Panc1 (cell line): ENCODE results near the gene CDK5RAP3.

ENCODE experiments used
- POLR2AphosphoS5 ChIP-seq: IDR thresholded peaks from 2 replicates; pipeline ENCODE4 v1.6.1; 2012; ENCODE audit warnings: mild to moderate bottlenecking, low read depth, low read length, moderate library complexity
- REST ChIP-seq, 2 experiments: IDR thresholded peaks; 2 replicates each; pipeline ENCODE4 v1.6.1; 2011 to 2012; ENCODE audit warnings: low read depth in 2 of 2, control low read depth in 1 of 2, low read length in 1 of 2, mild to moderate bottlenecking in 1 of 2, moderate library complexity in 1 of 2; ENCODE audit not compliant: insufficient read depth in 1 of 2
- TF ChIP-seq, protein P1 (sequence below): fragments of 450-650 bp; IDR thresholded peaks from 2 replicates; pipeline ENCODE4 v1.5.1; 2017; ENCODE audit warnings: mild to moderate bottlenecking

DNA sequence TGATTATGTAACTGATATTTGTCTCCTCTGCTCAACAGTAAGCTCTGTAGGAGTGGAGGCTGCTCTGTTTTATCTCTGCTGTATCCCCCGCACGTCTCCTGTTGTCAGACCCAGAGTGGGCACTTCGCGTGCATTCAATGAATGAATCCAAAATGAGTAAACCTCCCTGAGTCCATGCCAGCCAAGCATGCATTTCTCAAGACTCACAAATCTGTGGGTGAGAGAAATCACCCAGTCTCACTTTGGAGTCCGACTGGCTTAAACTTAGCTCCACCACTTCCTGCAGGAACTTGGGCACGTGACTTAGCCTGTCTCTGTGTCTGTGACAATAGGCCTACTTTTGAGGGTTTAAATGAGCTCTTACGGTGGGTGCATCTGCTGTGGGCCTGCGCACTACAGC is 25.8 kb upstream of the CDK5RAP3 start:
- TF ChIP-seq, protein P1, sequence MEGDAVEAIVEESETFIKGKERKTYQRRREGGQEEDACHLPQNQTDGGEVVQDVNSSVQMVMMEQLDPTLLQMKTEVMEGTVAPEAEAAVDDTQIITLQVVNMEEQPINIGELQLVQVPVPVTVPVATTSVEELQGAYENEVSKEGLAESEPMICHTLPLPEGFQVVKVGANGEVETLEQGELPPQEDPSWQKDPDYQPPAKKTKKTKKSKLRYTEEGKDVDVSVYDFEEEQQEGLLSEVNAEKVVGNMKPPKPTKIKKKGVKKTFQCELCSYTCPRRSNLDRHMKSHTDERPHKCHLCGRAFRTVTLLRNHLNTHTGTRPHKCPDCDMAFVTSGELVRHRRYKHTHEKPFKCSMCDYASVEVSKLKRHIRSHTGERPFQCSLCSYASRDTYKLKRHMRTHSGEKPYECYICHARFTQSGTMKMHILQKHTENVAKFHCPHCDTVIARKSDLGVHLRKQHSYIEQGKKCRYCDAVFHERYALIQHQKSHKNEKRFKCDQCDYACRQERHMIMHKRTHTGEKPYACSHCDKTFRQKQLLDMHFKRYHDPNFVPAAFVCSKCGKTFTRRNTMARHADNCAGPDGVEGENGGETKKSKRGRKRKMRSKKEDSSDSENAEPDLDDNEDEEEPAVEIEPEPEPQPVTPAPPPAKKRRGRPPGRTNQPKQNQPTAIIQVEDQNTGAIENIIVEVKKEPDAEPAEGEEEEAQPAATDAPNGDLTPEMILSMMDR, result no peak
- TF ChIP-seq POLR2AphosphoS5, result no peak
- TF ChIP-seq REST (IDR thresholded peaks at IDR 0.05; ENCODE audit: insufficient read depth in 1 of 2, low read depth in 2 of 2, low read length in 1 of 2), result no peak
